Measurements from ENCODE around the gene CEACAM7.

CEACAM7 gene

GRCh38 chr19:41688098-41688497 is at the start of gene CEACAM7:
TSS of gene CEACAM7 (minus strand) at chr19:41688270. CDS start at chr19:41688165, 105 bp downstream.
- TF ChIP-seq RAD21 (IDR thresholded peaks at IDR 0.05; ENCODE audit: low read depth) (no peak), ZBTB7A (IDR thresholded peaks at IDR 0.05; ENCODE audit: low read depth) (no peak), TCF12 (IDR thresholded peaks at IDR 0.05; ENCODE audit: low read depth) (no peak), EGR1 (IDR thresholded peaks at IDR 0.05) (no peak), YY1 (IDR thresholded peaks at IDR 0.05; ENCODE audit: low read depth) (no peak), EP300 (IDR thresholded peaks at IDR 0.05; ENCODE audit: borderline replicate concordance) (no peak), REST (IDR thresholded peaks at IDR 0.05; ENCODE audit: low read depth) (no peak)

- TF ChIP-seq ZBTB7A (IDR thresholded peaks at IDR 0.05; ENCODE audit: low read depth), result no peak
- no peak for TF ChIP-seq CEBPB (IDR thresholded peaks at IDR 0.05)
- no peak for TF ChIP-seq EGR1 (IDR thresholded peaks at IDR 0.05)
- no peak for TF ChIP-seq TEAD4 (IDR thresholded peaks at IDR 0.05)
- TF ChIP-seq FOXM1 (IDR thresholded peaks at IDR 0.05; ENCODE audit: borderline replicate concordance, low read depth), result no peak
- no peak for TF ChIP-seq MAX (IDR thresholded peaks at IDR 0.05)
- no peak for TF ChIP-seq TCF12 (IDR thresholded peaks at IDR 0.05; ENCODE audit: low read depth)
- TF ChIP-seq USF1 (IDR thresholded peaks at IDR 0.05), result no peak
- TF ChIP-seq NFIC (IDR thresholded peaks at IDR 0.05), result no peak
- no peak for TF ChIP-seq TAF1 (IDR thresholded peaks at IDR 0.05; ENCODE audit: low read depth)
- TF ChIP-seq CREB1 (IDR thresholded peaks at IDR 0.05; ENCODE audit: low read depth), result no peak
- TF ChIP-seq RAD21 (IDR thresholded peaks at IDR 0.05; ENCODE audit: low read depth), result no peak
- TF ChIP-seq EP300 (IDR thresholded peaks at IDR 0.05; ENCODE audit: borderline replicate concordance), result no peak
- TF ChIP-seq REST (IDR thresholded peaks at IDR 0.05; ENCODE audit: low read depth), result no peak
- no peak for TF ChIP-seq YY1 (IDR thresholded peaks at IDR 0.05; ENCODE audit: low read depth)
Observed at GRCh38 chr19:41735071-41735600, 47.1 kb upstream of the CEACAM7 start.

GRCh38 chr19:41734585-41734984 is 46.5 kb upstream of the CEACAM7 start:
- no peak for TF ChIP-seq EP300 (IDR thresholded peaks at IDR 0.05; ENCODE audit: borderline replicate concordance)
- no peak for TF ChIP-seq TCF12 (IDR thresholded peaks at IDR 0.05; ENCODE audit: low read depth)
- no peak for TF ChIP-seq RAD21 (IDR thresholded peaks at IDR 0.05; ENCODE audit: low read depth)
- no peak for TF ChIP-seq ZBTB7A (IDR thresholded peaks at IDR 0.05; ENCODE audit: low read depth)
- no peak for TF ChIP-seq TEAD4 (IDR thresholded peaks at IDR 0.05)
- no peak for TF ChIP-seq REST (IDR thresholded peaks at IDR 0.05; ENCODE audit: low read depth)
- TF ChIP-seq CEBPB (IDR thresholded peaks at IDR 0.05), result no peak
- TF ChIP-seq USF1 (IDR thresholded peaks at IDR 0.05), result no peak
- no peak for TF ChIP-seq TAF1 (IDR thresholded peaks at IDR 0.05; ENCODE audit: low read depth)
- no peak for TF ChIP-seq MAX (IDR thresholded peaks at IDR 0.05)

GRCh38 chr19:41734156-41734555 is 46.1 kb upstream of the CEACAM7 start:
- no peak for TF ChIP-seq MAX (IDR thresholded peaks at IDR 0.05)
- no peak for TF ChIP-seq TCF12 (IDR thresholded peaks at IDR 0.05; ENCODE audit: low read depth)
- TF ChIP-seq EP300 (IDR thresholded peaks at IDR 0.05; ENCODE audit: borderline replicate concordance), result no peak
- no peak for TF ChIP-seq CREB1 (IDR thresholded peaks at IDR 0.05; ENCODE audit: low read depth)
- TF ChIP-seq RAD21 (IDR thresholded peaks at IDR 0.05; ENCODE audit: low read depth), result no peak
- TF ChIP-seq FOXM1 (IDR thresholded peaks at IDR 0.05; ENCODE audit: borderline replicate concordance, low read depth), result no peak
- TF ChIP-seq TAF1 (IDR thresholded peaks at IDR 0.05; ENCODE audit: low read depth), result no peak
- no peak for TF ChIP-seq NFIC (IDR thresholded peaks at IDR 0.05)
- no peak for TF ChIP-seq EGR1 (IDR thresholded peaks at IDR 0.05)
- no peak for TF ChIP-seq YY1 (IDR thresholded peaks at IDR 0.05; ENCODE audit: low read depth)
- TF ChIP-seq TEAD4 (IDR thresholded peaks at IDR 0.05), result no peak
- no peak for TF ChIP-seq REST (IDR thresholded peaks at IDR 0.05; ENCODE audit: low read depth)
- TF ChIP-seq USF1 (IDR thresholded peaks at IDR 0.05), result no peak
- no peak for TF ChIP-seq CEBPB (IDR thresholded peaks at IDR 0.05)
